ENCODE results near the gene SH3PXD2B.
"Not testable (repeated sequence)": the region's sequence is repeated elsewhere in the genome, so short reads cannot be mapped to it uniquely, and the experiment has no call there.

Gene SH3PXD2B

GRCh38 chr5:172485511-172486202 lies 31.3 kb upstream of the SH3PXD2B start:
- DNase-seq: no peak

DNA sequence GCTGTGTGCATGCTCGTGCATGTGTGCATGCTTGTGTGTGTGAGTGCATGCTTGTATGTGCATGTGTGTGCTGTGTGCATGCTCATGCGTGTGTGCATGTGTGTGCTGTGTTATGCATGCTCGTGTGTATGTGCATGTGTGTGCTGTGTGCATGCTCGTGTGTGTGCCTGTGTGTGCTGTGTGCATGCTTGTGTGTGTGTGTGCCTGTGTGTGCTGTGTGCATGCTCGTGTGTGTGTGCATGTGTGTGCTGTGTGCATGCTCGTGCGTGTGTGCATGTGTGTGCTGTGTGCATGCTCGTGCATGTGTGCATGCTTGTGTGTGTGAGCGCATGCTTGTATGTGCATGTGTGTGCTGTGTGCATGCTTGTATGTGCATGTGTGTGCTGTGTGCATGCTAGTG lies 30.3 kb upstream of the SH3PXD2B start:
- no peak for DNase-seq

DNA sequence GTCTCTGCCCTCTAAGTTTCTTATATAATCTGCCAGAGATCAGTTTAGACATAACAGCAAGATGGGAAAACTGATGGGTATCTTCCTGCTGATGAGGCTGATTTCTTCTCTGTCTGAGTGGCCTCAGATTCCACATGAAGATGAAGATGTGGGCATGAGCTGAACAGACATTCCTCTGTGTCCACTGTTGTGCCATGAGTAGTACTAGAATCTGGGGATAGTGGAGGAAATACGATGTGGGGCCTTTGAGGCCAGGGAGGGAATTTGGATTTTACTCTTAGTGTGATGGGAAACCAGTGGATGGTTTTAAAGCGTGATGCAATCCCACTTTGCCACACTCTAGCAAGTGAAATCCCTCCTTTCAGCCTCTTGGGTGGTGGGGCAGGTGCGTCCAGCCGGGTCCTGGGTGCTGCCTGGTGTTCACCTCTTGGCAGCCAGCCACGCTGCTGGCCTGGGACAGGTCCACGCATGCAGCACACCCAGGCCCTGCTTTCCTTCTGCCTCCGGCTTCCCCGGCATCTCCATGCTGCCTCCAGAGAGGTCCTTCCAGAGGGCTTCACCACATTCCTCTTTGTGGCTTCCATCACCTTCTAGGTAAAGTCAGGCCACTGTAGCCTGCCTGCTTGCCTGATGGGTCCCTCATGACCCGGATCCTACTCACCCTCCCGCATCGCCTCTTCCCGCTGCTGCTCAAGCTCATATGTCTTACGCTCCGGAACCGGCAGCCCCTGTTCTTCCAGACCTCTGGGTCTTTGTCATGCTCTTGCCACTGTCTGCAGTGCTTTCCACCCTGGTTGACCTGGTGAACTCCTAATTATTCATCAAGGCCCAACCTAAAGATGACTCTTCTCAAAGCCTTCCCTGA lies 28.1 kb upstream of the SH3PXD2B start:
- DNase-seq: no peak

DNA sequence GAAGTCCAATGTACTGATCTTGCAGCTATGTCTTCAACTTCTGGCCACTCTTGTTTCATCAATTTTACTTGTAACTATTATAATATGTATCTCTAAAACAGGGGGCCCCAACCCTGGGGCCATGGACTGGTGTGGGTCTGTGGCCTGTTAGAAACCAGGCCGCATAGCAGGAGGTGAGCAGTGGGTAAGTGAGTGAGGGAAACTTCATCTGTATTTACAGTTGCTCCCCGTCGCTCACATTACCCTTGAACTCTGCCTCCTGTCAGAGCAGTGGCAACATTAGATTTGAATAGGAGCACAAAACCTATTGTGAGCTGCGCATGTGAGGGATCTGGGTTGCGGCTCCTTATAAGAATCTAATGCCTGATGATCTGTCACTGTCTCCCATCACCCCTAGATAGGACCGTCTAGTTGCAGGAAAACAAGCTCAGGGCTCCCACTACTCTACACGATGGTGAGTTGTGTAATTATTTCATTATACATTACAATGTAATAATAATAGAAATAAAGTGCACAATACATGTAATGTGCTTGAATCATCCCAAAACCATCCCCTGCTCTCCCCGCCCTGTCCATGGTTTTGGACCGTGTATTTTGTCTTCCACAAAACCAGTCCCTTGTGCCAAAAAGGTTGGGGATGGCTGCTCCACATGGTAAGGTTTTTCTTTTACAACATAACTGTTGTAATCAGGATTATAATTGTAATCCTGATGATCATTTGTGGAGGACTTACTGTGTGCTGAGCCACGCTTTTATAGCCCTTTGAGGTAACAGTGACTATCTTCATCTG lies 26.9 kb upstream of the SH3PXD2B start:
- DNase-seq: no peak

DNA sequence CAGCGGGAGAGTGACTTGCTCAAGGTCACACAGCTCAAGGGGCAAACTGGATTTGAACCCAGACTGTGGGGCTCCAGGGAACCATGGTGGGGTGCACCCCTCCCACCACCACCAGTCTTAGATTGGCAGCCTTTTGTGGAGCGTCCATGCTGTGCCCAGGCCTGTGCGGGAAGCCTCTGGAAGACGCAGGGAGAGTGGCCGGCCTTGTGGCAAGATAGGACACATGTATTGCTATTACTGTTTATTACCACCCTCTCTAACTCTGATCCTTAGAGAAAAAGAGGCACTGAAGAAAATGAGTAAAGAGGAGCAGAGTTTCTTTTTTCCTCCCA lies 25.4 kb upstream of the SH3PXD2B start:
- no peak for DNase-seq

DNA sequence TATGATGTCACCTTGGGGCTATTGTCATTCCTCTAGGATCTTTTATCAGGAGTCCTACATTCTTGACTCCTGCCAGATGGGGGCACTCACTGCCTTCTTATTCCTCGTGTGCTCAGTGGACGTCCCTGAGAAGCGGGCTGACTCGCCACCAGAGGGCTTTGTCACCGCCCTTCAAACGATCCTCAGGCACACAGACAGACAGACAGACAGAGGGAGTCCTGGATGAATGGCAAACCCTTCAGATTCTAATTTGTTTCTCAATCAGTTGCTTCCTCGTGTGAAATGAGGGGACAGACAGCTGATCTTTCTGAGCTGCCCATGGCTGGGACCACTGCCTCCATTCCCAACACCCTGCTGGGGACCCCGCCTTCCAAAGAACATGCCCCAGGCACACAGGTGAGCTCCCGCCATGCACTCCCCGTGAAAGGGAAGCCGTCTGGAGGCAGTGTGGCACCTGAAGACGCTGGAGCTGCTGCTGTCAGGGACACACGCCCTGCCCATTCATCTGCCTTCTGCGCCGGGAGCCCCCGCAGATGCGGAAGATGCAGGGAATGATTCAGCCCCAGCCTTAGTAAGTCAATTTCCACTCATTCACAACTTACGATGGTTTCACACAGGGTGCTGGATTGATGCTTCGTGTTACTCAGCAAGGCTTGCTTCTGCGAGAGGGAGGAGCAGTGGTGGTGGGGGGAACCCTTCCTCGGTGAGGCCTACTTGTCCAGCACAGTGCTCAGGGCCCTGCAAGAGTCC lies 24.9 kb upstream of the SH3PXD2B start:
- peak; percentile 86 for DNase-seq

DNA sequence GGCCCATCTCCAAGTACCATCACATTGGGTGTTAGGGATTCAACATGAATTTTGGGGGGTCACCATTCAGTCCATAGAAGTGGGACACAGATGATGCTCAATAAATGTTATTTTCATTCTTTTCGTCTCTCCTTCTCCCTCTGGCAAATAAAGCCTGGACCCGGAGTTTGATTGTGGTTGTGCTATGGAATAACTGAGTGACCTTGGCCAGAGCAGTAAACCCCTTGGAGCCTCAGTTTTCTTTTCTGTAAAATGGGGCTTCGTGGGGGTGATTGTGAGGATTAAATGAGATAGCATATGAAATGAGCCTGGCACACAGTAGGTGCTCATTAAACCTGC lies 24.3 kb upstream of the SH3PXD2B start:
- not testable (repeated sequence) for DNase-seq

- DNase-seq: no peak
These were observed 23.9 kb upstream of the SH3PXD2B start for GRCh38 chr5:172478256-172478655.

GRCh38 chr5:172477466-172477865 lies 23.1 kb upstream of the SH3PXD2B start:
- DNase-seq: no peak

GRCh38 chr5:172474293-172474692 lies 20.0 kb upstream of the SH3PXD2B start:
- DNase-seq: no peak

DNA sequence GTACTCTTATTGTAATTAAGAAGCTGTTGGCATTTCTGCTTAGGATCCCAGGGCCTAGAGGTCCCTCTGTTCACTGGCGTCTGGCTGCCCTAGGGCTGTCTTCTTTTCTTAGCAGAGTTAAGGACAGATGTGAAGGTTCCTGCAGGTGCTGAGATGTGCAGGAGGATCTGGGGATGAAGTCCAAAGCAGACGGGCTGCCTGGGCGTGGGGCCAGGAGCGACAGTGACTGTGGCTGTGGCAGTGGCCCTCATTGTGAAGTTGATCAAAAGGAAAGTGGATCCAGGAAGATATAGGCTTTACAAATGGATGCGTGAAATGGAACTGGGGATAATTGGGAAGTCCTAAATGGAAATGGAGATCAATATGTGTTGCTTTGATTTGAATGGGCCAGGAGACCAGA lies 19.1 kb upstream of the SH3PXD2B start:
- no peak for DNase-seq

DNA sequence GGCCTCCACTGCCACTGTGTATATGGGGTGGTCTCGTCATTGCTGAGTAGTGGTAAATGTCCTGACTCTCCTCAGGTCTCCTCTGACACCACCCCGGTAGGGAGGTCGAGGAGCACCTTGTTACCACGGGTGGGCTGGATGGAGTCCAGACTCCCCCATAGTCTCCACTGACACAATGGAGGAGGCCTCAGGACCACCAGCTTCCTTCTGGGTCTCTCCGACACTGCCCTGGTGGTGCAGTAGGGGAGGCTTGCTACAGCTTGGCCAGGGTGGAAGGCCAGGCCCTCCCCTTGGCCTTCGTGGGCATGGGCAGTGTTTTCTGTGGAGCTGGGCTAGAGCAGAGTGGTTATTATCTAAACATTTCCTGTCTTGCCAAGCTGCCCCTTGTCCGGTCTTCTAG lies 15.4 kb upstream of the SH3PXD2B start:
- DNase-seq: no peak

DNA sequence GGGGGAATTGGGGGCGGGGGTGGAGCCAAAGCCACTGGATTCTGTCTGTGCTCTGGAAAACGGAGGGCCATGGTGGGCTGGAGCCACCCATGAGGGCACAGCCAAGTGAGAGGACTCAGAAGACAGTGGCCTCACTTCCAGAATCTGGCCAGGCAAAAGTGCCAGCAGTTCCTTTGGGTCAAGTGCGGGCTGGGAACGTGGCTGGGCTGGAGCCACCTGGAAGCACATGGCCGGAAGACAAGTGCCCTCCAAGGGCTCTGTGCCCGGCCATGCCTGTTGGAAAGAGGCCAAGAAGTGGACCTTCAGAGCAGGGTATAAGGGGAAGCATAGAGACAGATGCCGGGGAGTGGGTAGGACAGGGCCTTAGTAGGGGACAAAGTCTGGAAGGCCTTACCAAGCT lies 11.7 kb upstream of the SH3PXD2B start:
- no peak for DNase-seq

DNA sequence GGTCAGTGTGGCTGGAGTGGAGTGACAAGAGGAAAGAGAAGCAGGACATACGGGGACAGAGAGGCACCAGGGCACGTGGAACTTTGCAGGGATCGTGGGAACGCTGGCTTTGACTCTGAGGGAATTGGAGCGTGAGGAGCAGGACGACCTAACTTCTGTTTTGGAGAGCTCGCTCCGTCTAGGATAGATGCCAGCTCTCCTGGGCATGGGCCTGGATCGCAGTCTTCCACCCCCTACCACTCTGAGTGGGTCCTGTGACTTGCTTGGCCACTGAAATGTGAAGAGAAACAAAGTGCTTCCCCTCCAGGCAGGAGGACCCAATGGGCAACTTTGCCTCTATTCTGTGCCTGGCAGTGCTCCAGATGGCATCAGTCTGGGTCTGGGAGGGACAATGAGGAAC lies 8.7 kb upstream of the SH3PXD2B start:
- no peak for DNase-seq

DNA sequence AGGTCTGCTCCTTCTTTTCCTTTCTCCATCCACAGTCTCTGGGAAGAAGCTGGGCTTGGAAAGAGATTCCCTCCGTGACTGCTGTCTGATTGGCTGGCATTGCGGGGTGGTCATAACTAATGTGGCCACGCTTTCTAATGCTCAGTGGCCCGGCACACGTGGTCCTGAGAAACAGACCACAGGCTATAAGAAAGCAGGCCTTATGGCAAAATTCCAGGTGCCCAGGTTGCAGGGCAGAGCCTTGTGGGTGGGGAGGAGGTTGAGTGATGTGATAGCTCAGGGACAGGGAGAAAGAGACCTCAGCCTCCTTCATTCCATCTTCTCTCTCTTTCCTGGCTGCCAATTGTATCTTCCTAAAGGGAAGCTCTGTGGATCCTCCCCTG lies 5.4 kb upstream of the SH3PXD2B start:
- no peak for DNase-seq

DNA sequence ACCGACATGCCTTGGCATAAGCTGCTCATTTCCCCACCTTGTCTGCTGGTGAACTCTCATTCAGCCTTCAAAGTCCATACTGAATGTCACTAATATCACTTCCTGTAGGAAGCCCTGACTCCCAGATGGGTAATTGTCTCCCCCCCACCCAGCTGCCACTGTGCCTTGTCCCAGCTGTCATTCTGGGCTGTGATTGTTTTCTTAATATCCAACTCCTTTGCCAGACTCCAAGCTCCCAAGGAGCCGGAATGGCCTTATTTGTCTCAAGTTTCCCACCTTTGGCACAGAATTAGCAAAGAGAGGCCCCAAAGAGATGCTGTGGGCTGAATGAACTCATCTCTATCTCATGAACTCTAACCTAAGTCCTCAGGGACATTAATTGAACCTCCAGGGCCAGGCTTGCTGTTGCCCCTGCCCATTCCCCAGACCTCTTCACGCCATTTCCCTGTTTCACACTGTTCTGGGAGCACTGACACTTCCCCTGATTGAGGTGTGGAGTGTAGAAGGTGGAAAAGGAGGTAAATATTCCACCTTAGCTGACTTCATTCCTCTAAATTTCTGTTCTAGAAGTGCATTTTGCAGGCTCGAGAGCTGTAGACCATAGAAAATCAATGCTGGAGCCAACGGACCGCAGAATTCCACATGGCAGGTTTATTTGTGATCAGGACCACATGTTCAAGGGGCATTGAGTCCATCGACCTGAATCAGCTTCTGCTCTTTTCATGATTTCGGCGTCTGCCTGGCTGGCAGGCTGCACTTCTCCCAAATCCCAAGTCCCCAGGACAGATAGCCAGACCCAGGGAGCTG lies 4.9 kb upstream of the SH3PXD2B start:
- DNase-seq: no peak

DNA sequence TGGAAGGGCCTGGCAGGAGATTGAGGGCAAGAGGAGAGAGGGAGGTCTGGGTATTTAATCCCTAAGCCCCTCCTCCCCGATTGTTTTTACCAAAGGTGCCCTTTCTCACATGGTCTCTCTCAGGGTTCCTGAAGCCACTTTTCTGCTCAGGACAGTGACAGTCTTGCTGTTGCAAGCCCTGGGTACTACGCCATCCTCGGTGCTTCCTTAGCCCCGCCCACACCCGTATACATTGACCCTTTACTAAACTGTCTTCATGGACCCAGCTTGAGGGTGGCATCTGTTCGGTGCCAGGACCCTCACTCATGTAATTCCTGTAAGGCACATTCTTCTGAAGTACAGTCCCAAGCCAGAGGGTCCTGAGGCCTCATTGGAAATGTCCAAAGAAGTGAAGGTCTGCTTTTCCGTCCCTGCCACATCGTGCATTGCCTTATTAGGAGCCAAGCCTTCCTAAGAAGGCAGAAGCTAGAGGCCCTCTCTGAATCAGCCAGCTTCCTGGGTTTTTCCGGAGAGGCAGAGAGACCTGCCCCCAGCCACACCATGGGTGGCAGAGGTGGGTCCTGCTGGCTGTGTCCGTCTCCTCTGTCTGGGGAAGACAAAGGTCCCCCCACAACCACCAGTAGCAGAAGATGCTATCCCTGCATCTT lies 1.9 kb upstream of the SH3PXD2B start:
- no peak for DNase-seq

DNA sequence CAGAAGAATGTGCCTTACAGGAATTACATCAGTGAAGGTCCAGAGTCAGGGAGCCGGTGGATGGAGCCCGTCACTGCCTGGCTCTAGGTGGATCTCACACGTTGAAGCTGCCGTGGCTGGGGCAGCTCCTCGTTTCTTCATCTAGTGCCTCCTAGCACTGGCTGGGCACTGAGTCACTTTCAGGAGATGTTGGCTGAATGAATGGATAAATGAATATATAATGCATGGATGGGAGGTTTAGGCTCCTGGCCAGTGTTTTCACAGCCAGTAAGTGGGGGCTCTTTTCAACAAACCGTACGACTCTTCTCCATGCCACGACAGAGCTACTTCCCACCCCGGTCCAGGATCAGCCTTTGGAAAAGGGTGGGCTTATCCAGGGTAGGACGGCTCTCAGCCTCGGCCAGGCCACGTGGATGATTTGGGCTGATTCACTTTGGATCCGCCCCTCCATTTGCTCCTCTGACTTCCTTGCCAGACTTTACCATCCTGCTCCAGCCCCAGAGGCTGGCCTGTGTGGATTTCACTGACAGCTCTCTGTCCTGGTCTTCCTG lies 1.3 kb upstream of the SH3PXD2B start:
- no peak for DNase-seq

DNA sequence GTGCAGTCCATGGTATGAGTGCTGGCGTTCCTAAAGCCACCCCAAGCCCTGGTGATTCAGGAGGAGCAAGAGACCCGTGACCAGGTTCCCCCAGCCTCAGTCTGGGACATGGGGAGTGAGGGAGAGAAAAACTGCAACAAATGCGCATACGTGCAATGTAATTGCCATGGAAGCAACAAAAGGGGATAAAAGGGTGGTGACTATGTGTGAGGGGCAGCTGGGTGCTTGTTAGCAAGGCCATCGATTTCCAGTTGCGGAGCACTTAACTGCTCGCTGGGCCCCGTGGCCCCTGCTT lies 709 bp upstream of the SH3PXD2B start:
- no peak for DNase-seq

- DNase-seq: peak; percentile 49
These were observed 353 bp downstream of the SH3PXD2B start for GRCh38 chr5:172453986-172454357.

DNA sequence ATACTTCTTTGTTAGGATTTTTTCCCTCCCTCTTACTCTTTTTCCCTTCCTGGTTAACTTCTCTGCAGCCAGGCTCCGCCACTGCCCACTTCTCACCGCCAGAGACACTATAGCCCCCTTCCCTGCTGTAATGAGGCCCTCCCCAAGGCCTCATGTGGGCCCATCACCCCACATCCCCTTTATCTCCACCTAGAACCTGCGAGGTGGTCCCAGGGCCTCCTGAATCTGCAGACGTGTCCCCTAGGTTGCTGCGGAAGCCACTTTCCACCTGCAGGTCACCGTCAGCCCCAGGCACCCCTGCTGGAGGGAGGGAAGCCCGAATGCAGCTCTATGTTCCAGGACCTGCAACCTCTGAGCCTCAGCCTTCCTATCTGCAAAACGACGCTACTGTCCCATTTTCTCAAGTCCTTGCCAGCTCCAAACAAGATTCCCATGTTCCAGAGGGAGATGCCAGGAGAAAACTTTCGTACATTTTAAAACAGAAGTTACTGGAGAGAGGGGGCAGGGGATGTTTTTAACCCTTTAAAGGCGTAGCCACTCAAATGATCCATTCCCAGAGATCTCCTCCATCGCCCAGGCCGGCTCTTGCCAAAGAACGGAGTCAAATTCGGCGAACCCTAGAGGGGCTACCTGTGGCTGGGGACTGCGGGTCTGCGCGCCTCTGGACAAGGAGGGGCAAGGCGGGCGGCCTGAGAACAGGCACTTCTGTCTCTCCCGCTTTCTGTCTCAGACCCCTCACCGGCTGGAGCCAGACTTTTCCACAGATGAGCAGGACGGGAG lies 929 bp downstream of the SH3PXD2B start:
- peak; percentile 51 for DNase-seq
